Activated naive CD4-positive, alpha-beta T cell treated with anti-CD3 and anti-CD28 coated beads, Interleukin-2, amount 10 ng/mL, durations not matched to agents 7 days and 5 days (primary cell): ENCODE data around the gene SCP2.

ENCODE experiments used
- CTCF ChIA-PET: fragments of 350-600 bp; sonication (Branson Sonifier 250); formaldehyde crosslinking; loops from one replicate; lab custom pipeline; 2021; ENCODE audit warnings: antibody characterized with exemption; lab: Charles Lee
- DNase-seq: peaks from one replicate; pipeline ENCODE4 v3.0.0-alpha.2; 2020
- H3K27ac Mint-ChIP-seq: one replicate; pipeline ENCODE4 v1.8.0; 2021; ENCODE audit warnings: mild to moderate bottlenecking, moderate library complexity, mixed read lengths
- H3K27me3 Mint-ChIP-seq: one replicate; pipeline ENCODE4 v1.8.0; 2021; ENCODE audit warnings: mild to moderate bottlenecking, mixed read lengths
- H3K36me3 Mint-ChIP-seq: one replicate; pipeline ENCODE4 v1.8.0; 2021; ENCODE audit warnings: mixed read lengths
- H3K4me1 Mint-ChIP-seq: one replicate; pipeline ENCODE4 v1.8.0; 2021; ENCODE audit warnings: mixed read lengths
- H3K4me3 Mint-ChIP-seq: one replicate; pipeline ENCODE4 v1.8.0; 2021; ENCODE audit warnings: mild to moderate bottlenecking, moderate library complexity, mixed read lengths
- H3K9me3 Mint-ChIP-seq: one replicate; pipeline ENCODE4 v1.8.0; 2021; ENCODE audit warnings: mixed read lengths

Gene SCP2

DNA sequence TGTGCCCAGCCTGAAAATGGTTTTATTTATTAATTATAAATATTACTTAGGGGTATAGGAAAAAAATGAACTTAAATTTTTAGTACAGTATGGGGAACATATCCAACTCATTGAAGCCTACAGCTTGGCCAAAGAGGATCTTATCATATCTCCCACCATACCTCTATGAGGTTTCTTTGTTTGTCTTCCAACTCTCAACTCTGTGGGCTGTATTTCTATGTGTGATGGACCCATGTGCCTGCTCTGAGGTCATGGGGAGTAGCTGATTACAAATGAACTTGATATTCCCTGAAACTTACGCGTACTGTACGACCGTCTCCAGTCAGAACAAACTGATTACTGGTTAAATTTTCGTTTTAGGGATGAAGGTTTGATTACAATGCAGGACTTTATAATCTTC is 93.5 kb downstream of the SCP2 start:
- H3K9me3 Mint-ChIP-seq: no peaks in the 10 kb centered on the region
- H3K4me3 Mint-ChIP-seq: no peak overlapping the region
- no peak for DNase-seq
- peaks cover 12% of the 10 kb centered on the region for H3K4me1 Mint-ChIP-seq
- CTCF ChIA-PET: no interaction called here
- peaks cover 15% of the 10 kb centered on the region for H3K36me3 Mint-ChIP-seq
- H3K27me3 Mint-ChIP-seq: no peaks in the 10 kb centered on the region
- H3K27ac Mint-ChIP-seq: no peak overlapping the region

DNA sequence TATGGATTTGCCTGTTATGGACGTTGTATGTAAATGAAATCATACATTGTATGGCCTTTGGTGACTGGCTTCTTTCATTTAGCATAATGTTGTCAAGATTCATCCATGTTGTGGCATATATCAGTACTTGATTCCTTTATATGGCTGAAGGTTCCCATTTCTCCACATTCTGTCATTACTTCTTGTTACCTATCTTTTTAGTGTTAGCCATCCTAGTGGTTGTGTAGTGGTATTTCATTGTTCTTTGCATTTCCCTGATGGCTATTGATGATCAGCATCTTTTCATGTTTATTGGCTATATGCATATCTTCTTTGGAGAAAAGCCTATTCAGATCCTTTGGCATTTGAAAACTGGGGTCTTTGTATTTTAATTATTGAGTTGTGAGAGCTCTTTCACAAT is 95.1 kb downstream of the SCP2 start:
- DNase-seq: no peak
- Mint-ChIP-seq H3K27me3 (no peaks in the 10 kb centered on the region), H3K4me3 (no peak overlapping the region), H3K27ac (no peak overlapping the region), H3K4me1 (no peaks in the 10 kb centered on the region), H3K9me3 (no peaks in the 10 kb centered on the region), H3K36me3 (peaks cover 6% of the 10 kb centered on the region)
- CTCF ChIA-PET: no interaction called here

DNA sequence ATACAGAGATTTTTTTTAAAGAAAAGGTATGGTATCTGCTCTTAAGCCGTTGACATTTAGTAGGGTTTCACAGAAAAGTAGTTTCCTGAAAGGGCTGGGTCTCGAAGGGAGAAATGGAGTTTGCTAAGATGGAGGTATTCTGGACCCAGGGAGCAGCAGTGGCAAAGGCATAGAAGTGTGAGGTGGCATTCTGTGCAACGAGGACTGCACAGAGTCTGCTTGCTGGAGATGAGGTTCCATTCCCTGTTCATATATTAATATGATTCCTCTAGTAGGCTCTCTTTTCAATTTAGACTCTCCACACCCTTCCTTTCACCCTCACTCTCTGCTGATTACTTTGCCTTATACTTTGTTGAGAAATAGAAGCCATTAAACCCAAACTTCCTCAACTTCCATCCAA is 96.5 kb downstream of the SCP2 start:
- CTCF ChIA-PET: no interaction called here
- Mint-ChIP-seq H3K4me3 (no peak overlapping the region), H3K9me3 (no peaks in the 10 kb centered on the region), H3K4me1 (peaks cover 4% of the 10 kb centered on the region), H3K27ac (no peak overlapping the region), H3K36me3 (peaks cover 6% of the 10 kb centered on the region), H3K27me3 (no peaks in the 10 kb centered on the region)
- no peak for DNase-seq

DNA sequence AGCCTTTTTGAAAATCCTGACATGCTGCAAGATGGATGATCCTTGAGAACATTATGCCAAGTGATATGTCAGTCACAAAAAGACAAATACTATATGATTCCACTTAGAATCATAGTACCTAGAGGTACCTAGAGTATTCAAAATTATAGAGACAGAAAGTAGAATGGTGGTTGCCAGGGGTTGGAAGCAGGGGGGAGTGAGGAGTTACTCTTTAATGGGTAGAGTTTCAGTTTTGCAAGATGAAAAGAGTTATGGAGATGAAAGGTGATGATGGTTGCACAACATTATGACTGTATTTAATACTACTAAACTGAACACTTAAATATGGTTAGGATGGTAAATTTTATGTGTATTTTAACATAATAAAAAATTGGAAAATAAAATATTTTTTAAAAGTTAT is 97.0 kb downstream of the SCP2 start:
- DNase-seq: peak; percentile 31
- Mint-ChIP-seq H3K9me3 (no peaks in the 10 kb centered on the region), H3K4me3 (no peak overlapping the region), H3K36me3 (peaks cover 6% of the 10 kb centered on the region), H3K27ac (no peak overlapping the region), H3K27me3 (no peaks in the 10 kb centered on the region), H3K4me1 (peaks cover 4% of the 10 kb centered on the region)
- CTCF ChIA-PET: no interaction called here

DNA sequence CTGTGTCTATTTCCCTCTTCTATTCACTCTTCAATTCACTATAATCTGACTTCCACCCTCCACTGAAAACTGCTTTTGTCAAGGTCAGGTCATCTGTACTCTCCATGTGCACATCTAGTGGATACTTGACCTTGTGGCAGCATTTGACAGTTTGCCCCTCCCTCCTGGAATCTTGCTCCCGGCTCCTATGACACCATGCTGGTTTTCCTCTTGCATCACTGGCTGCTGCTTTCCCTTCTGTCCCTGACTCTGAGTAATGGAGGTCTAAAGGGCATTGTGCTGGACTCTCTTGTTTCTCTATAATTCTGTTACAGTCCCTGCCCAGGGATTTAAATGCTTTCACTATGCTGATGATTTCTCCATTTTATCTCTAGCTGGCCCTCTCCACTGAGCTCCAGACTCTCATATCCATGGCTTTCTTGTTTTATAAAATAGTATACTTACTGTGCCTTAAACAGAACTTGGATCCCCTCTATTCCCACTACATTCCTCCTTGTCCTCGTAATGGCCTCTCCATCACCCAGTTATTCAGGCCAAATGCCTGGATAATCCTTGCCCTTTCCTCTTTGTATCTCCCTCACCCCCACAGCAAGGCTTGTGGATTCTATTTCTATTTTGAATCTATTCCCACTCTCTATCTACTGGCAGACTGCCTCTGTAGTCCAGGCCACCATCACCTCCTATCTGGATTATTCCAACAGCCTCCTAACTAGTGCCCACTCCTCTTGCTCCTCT is 98.1 kb downstream of the SCP2 start:
- no peaks in the 10 kb centered on the region for H3K9me3 Mint-ChIP-seq
- peaks cover 4% of the 10 kb centered on the region for H3K4me1 Mint-ChIP-seq
- CTCF ChIA-PET: no interaction called here
- no peak overlapping the region for H3K4me3 Mint-ChIP-seq
- H3K36me3 Mint-ChIP-seq: peaks cover 6% of the 10 kb centered on the region
- no peak overlapping the region for H3K27ac Mint-ChIP-seq
- no peak for DNase-seq
- H3K27me3 Mint-ChIP-seq: no peaks in the 10 kb centered on the region

DNA sequence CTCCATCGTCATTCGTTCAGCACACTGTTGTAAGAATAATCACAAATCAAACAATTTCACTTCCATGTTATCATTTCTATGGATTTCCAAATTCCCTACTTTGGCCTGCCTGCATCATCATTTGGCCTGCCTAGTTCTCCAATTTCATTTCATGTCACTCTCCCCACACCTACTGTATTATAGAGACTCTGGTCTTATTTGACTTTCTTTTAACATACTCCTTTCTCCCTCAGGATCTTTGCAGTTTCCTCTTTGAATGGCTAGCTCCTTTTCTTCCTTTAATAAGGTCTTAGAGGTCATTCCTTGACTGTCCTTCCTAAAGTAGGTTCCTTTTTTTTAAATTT is 98.7 kb downstream of the SCP2 start:
- Mint-ChIP-seq H3K27me3 (no peaks in the 10 kb centered on the region), H3K4me1 (peaks cover 4% of the 10 kb centered on the region), H3K27ac (no peak overlapping the region), H3K9me3 (no peaks in the 10 kb centered on the region), H3K4me3 (no peak overlapping the region), H3K36me3 (peaks cover 7% of the 10 kb centered on the region)
- DNase-seq: no peak
- CTCF ChIA-PET: no interaction called here

- Mint-ChIP-seq H3K27me3 (no peaks in the 10 kb centered on the region), H3K36me3 (peaks cover 9% of the 10 kb centered on the region), H3K27ac (no peak overlapping the region), H3K4me3 (no peak overlapping the region), H3K4me1 (peaks cover 4% of the 10 kb centered on the region), H3K9me3 (no peaks in the 10 kb centered on the region)
- no peak for DNase-seq
- CTCF ChIA-PET: no interaction called here
Measured at GRCh38 chr1:53026254-53026653, 99.2 kb downstream of the SCP2 start.

DNA sequence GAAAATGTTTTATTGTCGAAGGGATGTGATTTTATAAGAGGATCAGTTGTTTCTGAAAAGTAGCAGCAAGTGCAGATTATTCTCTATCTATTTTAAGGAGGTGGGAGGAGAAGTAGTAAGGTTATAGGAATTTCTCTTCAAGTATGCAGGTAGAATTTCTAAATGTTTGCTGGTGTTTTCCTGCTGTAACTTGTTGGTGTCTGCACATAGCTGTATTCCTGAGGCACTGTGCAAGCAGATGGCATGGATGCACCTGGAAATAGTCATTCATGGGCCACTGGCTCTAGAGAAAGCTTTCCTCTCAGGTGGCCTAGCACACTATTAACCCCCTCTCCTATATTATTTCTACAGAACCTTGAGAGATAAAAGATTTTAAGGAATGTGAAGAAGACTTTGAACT is 104.7 kb downstream of the SCP2 start:
- CTCF ChIA-PET: no interaction called here
- peaks cover 15% of the 10 kb centered on the region for H3K36me3 Mint-ChIP-seq

GRCh38 chr1:53037159-53037558 is 110.1 kb downstream of the SCP2 start:
- Mint-ChIP-seq H3K27ac (no peak overlapping the region), H3K36me3 (peaks cover 17% of the 10 kb centered on the region), H3K27me3 (no peaks in the 10 kb centered on the region), H3K9me3 (no peaks in the 10 kb centered on the region), H3K4me3 (no peak overlapping the region), H3K4me1 (no peaks in the 10 kb centered on the region)
- CTCF ChIA-PET: no interaction called here
- no peak for DNase-seq

More for the DNA sequence above, 104.7 kb downstream of the SCP2 start:
- no peak overlapping the region for H3K4me3 Mint-ChIP-seq
- H3K27ac Mint-ChIP-seq: no peak overlapping the region
- no peak for DNase-seq
- H3K27me3 Mint-ChIP-seq: no peaks in the 10 kb centered on the region
- no peaks in the 10 kb centered on the region for H3K9me3 Mint-ChIP-seq
- peaks cover 4% of the 10 kb centered on the region for H3K4me1 Mint-ChIP-seq

DNA sequence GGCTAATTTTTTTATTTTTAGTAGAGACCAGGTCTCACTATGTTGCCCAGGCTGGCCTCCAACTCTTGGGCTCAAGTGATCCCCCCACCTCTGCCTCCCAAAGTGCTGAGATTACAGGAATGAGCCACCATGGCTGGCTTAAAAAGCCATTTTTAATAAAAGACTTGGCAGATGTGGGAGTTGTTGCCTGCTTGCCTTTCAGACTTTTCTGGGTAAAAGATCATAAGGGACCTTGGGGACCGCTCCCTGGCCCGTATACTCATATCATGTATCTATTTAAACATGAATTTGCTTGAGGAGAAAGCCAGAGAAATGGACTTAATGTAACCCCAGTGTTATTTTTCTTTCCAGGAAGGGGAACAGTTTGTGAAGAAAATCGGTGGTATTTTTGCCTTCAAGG is 111.5 kb downstream of the SCP2 start:
- CTCF ChIA-PET: no interaction called here
- Mint-ChIP-seq H3K4me3 (no peak overlapping the region), H3K36me3 (peaks cover 13% of the 10 kb centered on the region), H3K27me3 (no peaks in the 10 kb centered on the region), H3K9me3 (no peaks in the 10 kb centered on the region), H3K4me1 (no peaks in the 10 kb centered on the region), H3K27ac (no peak overlapping the region)
- no peak for DNase-seq

DNA sequence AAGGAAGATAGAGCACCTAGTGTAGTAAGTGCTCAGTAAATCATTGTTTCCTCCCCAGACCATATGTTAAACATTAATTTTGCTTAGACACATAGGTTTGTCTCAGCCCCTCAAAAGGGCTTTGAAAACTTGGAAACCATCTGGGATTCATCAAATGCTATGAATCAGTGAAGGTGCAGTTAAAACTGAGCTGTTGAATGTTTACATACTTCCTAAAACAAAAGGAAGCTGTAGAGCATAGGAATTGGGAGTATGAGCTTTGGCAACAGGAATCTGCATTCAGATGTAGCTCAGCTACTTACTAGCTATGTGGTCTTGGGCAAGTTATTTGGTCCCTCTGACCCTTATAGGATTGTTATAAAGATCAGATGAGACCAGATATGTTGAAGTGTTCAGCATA is 116.2 kb downstream of the SCP2 start:
- Mint-ChIP-seq H3K36me3 (peaks cover 20% of the 10 kb centered on the region), H3K27ac (no peak overlapping the region)
- CTCF ChIA-PET: no interaction called here

GRCh38 chr1:53044926-53045325 is 117.8 kb downstream of the SCP2 start:
- Mint-ChIP-seq H3K4me3 (no peak overlapping the region), H3K9me3 (no peaks in the 10 kb centered on the region), H3K27ac (no peak overlapping the region), H3K4me1 (peaks cover 5% of the 10 kb centered on the region), H3K27me3 (no peaks in the 10 kb centered on the region), H3K36me3 (peaks cover 21% of the 10 kb centered on the region)
- DNase-seq: no peak
- CTCF ChIA-PET: interaction anchor here (1.0 kb wide), 1 partner anchor 10 kb away, joined by 4 read pairs; no protein-coding TSS in a partner anchor

More for the DNA sequence above, 116.2 kb downstream of the SCP2 start:
- H3K4me3 Mint-ChIP-seq: no peak overlapping the region
- H3K9me3 Mint-ChIP-seq: no peaks in the 10 kb centered on the region
- peaks cover 5% of the 10 kb centered on the region for H3K4me1 Mint-ChIP-seq
- no peaks in the 10 kb centered on the region for H3K27me3 Mint-ChIP-seq
- DNase-seq: no peak

GRCh38 chr1:53046930-53047329 is 119.9 kb downstream of the SCP2 start:
- CTCF ChIA-PET: no interaction called here
- H3K27ac Mint-ChIP-seq: no peak overlapping the region
- peaks cover 5% of the 10 kb centered on the region for H3K4me1 Mint-ChIP-seq
- peaks cover 24% of the 10 kb centered on the region for H3K36me3 Mint-ChIP-seq
- H3K27me3 Mint-ChIP-seq: no peaks in the 10 kb centered on the region
- no peak for DNase-seq
- no peak overlapping the region for H3K4me3 Mint-ChIP-seq
- no peaks in the 10 kb centered on the region for H3K9me3 Mint-ChIP-seq

DNA sequence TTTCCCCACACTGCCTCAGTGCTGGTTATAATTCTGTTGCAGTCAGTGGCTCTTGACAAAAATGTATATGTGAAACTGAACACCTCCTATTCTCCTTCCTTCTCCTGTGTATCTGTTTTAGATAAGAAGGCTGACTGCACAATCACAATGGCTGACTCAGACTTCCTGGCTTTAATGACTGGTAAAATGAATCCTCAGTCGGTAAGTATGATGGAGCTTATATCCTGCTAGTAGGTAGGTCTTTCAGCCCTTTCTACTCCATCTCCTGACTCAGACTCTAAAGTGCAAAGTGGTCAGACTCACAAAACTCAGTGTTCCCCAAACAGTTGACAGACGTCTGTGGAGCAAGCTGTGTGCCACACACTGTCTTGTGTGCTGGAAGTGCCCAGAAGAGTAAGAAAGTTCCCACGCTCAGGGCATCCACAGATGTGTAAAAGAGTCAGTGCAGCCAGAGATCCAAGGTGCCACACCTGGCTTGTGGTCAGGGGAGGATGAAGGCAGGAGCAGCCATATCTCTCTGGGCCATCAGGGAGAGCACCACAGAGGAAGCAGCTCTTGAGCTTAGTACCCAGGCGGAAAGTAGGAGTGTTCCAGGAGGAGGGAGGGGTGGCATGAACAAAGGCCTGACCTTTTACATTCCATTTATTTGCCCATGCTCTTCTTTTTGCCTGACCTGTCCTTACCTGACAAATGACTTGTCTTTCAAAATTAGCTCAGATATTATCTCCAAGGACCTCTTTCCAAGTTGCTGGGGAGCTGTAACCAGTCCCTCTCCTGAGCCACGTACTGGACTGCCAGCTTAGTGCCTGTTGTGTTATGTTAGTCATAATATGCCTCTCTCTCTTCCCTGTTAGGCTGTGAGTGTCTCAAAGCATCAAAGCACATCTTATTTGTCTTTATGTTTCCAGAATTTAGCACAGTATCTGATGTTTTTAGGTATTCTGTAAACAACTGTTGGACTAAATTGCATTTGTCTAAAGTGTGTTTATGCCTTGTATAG is 121.0 kb downstream of the SCP2 start:
- Mint-ChIP-seq H3K27ac (no peak overlapping the region), H3K4me3 (no peak overlapping the region), H3K36me3 (peaks cover 28% of the 10 kb centered on the region), H3K9me3 (no peaks in the 10 kb centered on the region), H3K4me1 (peaks cover 5% of the 10 kb centered on the region), H3K27me3 (no peaks in the 10 kb centered on the region)
- DNase-seq: no peak
- CTCF ChIA-PET: interaction anchor here (0.8 to 1.2 kb wide), 3 partner anchors 12 to 138 kb away, joined by 3 to 4 read pairs (median 3); no protein-coding TSS in a partner anchor
